ENCODE results near the gene FSIP1.

The FSIP1 gene

DNA sequence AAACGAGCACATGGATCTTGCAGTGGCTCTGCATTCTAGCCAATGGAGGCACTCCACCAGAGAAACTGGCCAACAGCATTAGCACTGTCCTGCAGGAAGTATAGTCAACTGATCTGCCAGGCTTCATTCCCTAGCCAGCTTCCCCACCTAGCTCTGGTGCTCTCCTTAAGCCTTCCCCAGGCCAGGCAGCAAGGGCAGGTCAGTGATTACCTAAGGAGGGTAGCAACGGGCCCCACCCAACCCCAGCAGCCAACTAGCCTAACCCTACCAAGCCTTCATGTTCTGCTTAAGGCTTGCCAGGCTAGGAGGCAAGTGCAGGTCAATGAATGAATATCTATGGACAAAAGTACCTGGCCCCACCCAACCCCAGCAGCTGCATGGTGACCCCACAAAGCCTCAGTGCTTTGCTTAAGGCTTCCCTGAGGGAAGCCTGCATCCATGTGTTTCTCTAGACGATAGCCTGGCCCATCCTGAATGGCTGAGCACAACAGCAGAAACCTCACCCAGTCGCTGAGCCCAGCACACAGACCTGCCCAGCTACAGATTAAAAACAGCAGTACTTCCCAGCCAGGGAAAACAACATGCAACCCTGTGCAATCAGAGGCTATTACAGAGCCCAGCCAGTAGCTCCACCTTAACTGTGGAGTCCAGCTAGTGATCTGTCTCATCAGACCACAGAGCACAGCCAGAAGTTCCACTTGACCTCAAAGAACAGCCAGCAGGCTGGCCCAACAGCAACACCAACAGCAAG lies 173.3 kb downstream of the FSIP1 start:
- no peak for DNase-seq

DNA sequence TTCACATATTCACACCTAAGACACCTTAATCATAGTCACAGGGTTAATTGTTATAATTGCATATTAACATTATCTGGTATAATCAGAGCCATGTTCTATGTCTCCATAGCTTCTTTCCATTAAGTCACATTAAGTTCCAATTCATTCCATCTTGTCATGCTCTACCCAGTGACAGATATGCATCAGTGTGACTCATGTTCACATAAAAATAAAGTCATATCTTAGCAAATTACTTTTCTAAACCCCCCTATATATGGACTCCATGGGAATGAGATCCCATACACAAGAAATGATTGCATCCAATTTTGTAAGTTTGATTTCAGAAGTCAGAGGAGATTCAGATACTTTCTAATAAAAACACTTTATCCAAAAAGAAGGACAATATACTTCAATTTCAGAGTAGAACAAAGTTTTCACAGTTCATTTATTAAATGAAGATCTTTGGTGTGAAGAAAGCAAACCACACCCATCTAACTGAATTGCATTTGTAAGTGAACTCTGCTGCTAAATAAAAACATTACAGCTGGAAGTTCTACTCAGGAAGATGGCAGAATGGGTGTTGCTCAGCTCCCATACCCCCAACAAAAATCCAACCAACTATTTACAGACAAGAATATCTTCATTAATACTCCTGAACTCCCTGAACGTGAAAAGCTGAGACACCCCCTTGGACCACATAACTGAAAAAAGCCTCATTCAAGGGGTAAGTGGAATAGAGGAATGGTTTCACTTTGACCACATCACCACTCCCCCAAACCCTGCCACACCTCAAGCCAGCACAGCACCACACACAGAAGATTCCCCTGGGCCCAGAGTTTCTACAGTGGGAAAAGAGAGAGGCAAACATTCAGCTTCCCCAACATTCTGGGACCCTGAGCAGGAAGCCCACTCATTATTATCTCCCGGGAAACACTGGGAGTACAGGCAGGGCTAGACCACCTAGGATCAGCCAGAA lies 174.2 kb downstream of the FSIP1 start:
- DNase-seq, result no peak

- no peak for DNase-seq
These were observed 177.5 kb downstream of the FSIP1 start for GRCh38 chr15:39605146-39605545.

GRCh38 chr15:39602143-39602542 lies 180.5 kb downstream of the FSIP1 start:
- no peak for DNase-seq

DNA sequence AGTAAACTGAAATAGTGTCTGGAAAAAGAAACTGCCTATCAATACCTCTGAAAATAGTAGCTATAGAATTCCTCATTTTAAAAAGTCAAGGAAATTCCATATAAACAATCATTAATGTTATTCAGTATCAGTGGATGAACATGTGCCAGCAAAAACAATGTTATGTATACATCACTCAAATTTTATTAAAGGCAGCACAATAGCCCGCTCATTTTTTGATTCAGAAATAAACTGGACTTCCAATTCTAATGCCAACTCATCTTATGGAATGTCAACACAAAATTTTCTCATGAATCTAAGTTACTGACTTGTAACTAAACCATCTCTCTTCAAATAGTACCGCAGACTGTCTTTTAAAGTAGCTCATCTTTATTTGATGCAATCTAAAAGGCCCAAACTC lies 182.8 kb downstream of the FSIP1 start:
- no peak for DNase-seq

GRCh38 chr15:39598958-39599845 lies 183.4 kb downstream of the FSIP1 start:
- DNase-seq, result no peak

DNA sequence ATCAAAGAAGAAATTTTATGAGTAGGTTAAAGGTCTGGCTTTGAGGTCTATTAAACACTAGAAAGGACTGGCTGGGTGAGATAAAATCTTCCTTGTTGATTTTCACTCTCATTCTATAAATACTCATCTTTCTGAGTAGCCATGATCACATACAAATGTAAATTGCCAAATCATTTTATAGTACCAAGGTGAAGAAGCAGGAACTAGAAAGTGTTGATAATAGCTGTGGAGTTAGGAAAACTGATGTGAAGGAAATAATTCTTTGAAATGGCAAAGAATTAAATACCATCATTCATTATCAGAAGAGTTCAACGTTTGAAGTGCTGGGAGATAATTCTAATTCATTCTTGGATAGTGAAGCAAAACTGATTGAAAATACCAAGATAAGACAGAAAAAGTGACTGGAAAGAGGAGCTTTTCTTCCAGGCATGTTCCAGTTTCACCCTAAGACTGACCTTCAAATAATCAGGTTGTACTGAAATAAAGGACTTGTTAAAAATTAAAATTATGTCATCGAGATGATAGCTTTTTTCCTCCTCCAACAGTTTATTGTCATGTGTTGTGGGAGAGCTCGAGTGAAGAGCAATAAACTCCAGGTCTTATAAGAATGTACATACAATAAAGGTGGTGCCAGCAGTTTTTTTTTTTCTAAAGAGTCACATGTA lies 184.3 kb downstream of the FSIP1 start:
- no peak for DNase-seq

DNA sequence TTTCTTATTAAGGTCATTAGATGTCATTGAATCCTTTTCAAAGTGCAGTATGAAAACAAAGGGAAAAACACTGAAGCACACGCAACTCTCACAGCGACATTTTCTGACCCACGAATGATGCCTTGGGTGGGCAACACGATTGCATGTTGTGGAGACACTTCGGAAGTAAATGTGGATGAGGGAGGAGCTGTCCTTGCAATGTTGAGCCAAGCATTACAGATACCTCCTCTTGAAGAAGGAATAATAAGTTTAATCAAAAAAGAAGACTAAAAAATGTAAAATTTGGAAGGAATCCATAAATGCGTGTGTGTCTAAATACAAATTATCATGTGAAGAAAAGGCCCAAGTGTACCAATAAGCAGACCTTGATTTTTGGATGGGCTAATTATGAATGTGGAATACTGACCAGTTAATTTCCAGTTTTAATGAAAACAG lies 184.9 kb downstream of the FSIP1 start:
- DNase-seq, result no peak

- DNase-seq, result no peak
These were observed 185.3 kb downstream of the FSIP1 start for GRCh38 chr15:39597336-39597735.

DNA sequence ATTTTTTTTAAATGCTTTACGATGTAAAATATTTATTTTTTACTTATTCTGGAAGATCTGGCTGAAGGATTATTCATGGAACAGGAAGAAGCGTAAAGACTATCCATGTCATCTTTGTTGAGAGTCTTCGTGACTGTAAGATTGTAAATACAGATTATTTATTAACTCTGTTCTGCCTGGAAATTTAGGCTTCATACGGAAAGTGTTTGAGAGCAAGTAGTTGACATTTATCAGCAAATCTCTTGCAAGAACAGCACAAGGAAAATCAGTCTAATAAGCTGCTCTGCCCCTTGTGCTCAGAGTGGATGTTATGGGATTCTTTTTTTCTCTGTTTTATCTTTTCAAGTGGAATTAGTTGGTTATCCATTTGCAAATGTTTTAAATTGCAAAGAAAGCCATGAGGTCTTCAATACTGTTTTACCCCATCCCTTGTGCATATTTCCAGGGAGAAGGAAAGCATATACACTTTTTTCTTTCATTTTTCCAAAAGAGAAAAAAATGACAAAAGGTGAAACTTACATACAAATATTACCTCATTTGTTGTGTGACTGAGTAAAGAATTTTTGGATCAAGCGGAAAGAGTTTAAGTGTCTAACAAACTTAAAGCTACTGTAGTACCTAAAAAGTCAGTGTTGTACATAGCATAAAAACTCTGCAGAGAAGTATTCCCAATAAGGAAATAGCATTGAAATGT lies 186.1 kb downstream of the FSIP1 start:
- DNase-seq, result no peak

DNA sequence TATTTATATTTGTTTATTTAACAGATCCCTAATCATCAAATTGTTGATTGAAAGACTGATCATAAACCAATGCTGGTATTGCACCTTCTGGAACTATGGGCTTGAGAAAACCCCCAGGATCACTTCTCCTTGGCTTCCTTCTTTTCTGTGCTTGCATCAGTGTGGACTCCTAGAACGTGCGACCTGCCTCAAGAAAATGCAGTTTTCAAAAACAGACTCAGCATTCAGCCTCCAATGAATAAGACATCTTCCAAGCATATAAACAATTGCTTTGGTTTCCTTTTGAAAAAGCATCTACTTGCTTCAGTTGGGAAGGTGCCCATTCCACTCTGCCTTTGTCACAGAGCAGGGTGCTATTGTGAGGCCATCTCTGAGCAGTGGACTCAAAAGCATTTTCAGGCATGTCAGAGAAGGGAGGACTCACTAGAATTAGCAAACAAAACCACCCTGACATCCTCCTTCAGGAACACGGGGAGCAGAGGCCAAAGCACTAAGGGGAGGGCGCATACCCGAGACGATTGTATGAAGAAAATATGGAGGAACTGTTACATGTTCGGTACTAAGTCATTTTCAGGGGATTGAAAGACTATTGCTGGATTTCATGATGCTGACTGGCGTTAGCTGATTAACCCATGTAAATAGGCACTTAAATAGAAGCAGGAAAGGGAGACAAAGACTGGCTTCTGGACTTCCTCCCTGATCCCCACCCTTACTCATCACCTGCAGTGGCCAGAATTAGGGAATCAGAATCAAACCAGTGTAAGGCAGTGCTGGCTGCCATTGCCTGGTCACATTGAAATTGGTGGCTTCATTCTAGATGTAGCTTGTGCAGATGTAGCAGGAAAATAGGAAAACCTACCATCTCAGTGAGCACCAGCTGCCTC lies 187.1 kb downstream of the FSIP1 start:
- no peak for DNase-seq

DNA sequence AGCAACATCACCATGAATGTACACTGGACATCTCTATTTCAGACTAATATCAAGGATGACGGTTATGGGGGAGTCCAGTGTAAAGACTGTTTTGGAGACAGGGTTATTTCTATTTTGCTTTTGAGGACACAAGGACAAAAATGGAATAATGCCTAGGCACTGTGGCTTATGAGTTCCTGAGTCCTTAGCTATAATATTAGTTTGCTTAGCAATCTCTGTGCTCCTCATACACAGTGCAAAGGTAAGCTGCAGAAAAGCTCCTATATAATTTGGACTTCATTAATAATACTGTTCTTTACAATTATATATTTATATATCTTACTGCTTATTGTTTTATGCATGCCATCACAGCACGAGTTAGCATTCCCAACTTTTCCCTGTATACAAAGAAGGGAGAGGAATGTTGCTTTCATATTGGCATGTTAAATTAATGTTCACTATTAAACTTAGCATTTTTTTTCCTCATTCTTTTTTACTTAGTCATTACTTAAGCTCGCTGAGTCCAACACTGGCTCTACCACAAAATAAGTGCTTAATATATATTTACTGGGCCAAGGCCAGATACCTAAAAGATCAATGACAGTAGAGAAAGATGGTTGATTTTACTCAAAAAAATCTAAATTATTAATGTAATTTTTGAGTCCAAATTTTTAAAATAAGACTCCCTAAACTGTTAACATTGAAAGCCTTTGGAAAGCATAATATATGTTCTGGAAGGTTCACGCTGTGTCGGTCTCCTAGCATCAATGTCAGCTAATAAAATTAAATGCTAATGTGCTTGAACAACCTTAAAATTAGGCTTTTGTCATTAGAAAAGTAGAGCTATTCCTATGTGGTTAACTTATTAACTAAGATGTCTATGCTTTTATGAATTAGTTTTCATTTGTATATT lies 187.9 kb downstream of the FSIP1 start:
- DNase-seq, result no peak

DNA sequence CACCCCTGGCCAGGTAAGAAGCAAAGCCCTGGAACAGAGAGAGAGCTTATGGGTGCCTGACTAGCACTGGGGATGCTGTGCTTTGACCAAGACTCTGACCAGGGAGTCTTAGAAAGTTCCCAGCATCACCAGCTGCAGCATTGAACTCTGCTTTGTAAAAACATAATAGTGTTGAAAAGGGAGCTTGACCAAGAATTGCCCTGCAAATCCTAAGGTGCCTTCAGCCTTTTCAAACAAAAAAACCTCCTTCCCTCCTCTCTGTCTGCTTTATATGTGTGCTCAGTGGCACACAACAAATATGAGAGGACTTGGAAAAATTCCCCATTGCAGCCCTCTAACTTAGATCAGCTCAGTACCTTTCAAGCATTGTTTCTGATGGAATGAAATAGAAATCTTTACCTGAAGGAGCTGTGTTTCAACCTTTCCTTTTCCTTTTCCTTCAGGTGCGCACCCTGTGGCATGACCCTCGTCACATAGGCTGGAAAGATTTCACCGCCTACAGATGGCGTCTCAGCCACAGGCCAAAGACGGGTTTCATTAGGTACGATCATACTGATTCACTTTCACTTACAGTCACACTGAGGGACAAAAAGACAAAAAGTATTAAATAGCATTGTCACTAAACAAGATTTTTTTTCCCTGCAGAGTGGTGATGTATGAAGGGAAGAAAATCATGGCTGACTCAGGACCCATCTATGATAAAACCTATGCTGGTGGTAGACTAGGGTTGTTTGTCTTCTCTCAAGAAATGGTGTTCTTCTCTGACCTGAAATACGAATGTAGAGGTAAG lies 188.8 kb downstream of the FSIP1 start:
- DNase-seq, result peak; percentile 19

DNA sequence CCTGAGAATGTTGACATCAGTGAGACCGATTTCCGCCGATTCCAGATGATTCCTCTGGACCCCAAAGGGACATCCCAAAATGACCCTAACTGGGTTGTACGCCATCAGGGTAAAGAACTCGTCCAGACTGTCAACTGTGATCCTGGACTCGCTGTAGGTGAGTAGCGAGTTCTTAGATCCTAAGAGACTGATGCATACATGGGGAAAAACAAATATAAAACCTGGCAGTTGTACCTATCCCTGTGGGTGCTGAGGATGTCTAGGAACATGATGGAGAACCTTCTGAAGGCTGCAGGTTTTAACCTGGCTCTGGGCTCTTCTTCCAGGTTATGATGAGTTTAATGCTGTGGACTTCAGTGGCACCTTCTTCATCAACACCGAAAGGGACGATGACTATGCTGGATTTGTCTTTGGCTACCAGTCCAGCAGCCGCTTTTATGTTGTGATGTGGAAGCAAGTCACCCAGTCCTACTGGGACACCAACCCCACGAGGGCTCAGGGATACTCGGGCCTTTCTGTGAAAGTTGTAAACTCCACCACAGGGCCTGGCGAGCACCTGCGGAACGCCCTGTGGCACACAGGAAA lies 189.5 kb downstream of the FSIP1 start:
- DNase-seq, result no peak

- DNase-seq, result no peak
These were observed 190.1 kb downstream of the FSIP1 start for GRCh38 chr15:39592500-39592899.

DNA sequence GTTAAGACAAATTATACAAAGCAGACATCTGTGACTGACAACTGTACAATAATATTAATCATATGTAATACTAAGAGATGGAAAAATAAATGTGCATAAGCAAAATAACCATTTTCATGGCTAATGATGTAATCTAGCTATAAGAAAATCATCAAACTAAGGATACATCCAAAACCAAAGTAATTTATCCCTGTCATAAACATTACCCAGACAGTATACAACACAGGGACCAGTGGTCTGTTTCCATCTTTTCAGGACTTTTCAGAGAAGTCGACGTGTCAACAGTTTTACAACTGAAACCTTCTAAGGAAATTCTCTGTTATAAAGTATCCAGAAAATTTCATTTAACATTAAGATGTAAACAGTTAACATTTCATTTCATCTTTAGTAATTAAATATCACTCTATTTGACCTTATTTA lies 190.7 kb downstream of the FSIP1 start:
- DNase-seq, result no peak

DNA sequence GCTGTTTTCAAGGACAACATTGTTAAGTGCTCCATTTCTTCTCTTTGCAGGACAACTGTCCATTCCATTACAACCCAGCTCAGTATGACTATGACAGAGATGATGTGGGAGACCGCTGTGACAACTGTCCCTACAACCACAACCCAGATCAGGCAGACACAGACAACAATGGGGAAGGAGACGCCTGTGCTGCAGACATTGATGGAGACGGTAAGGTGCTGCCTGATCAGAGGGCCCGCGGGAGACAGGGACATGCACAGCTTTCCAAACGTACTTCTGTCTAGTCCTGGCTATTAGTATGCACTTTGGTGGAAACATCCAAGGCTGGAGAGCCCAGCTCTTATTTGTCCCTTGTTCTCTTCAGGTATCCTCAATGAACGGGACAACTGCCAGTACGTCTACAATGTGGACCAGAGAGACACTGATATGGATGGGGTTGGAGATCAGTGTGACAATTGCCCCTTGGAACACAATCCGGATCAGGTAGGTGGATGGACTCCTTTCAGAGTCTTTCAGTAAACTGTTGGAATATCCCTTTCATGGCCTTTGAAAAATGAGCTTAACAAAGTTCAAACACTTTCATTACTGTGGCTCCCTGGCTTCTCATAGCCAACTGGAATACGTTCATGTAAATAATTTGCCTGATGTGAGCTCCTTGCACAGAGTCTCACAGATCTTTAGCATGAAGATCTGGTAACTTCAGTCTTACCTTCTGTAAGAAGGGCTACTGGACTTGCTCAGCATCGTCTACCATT lies 191.3 kb downstream of the FSIP1 start:
- no peak for DNase-seq
